PC-3 (cell line): ENCODE results near the gene OPRL1. TPM values are rescaled to one million over a fixed set of nuclear protein-coding genes. Genes with fewer than 3 reads are reported as not detected.

Source experiments
- ATAC-seq: fragments of 200-7000 bp; cut with Tn5 transposase; 2 replicates; pipeline ENCODE4 v1.9.1; 2020; ENCODE audit warnings: mild to moderate bottlenecking, moderate library complexity
- BruUV-seq: library from RNA; stranded (reverse); fragments of 400-500 nt; replicated peaks from 2 replicates; lab custom pipeline; 2021; lab: Mats Ljungman, UMichigan
- CTCF ChIA-PET: fragments of 300-600 bp; sonication (Branson Sonifier 250); formaldehyde crosslinking; loops from one replicate; lab custom pipeline; 2022; ENCODE audit warnings: antibody characterized with exemption; lab: Charles Lee
- POLR2A ChIA-PET: fragments of 300-600 bp; sonication (Branson Sonifier 250); formaldehyde crosslinking; loops from one replicate; lab custom pipeline; 2022; ENCODE audit warnings: antibody characterized with exemption; ENCODE audit not compliant: unreplicated experiment; lab: Charles Lee
- DNase-seq: peaks from one replicate; pipeline ENCODE4 v3.0.0-alpha.2; 2015
- H2AFZ ChIP-seq: fragments of 300-600 bp; sonication (generic); 2 replicates; pipeline ENCODE4 v1.6.0; 2016; ENCODE audit warnings: antibody characterized with exemption, low read length
- H3F3A ChIP-seq: fragments of 300-600 bp; sonication (generic); one replicate; pipeline ENCODE4 v1.6.0; 2017; ENCODE audit warnings: antibody characterized with exemption, low read length, control low read depth, mild to moderate bottlenecking; ENCODE audit not compliant: unreplicated experiment
- H3K27ac ChIP-seq: fragments of 300-600 bp; sonication (generic); 2 replicates; pipeline ENCODE4 v1.5.1; 2016; ENCODE audit warnings: mild to moderate bottlenecking, low read length
- H3K27me3 ChIP-seq: fragments of 300-600 bp; sonication (generic); 2 replicates; pipeline ENCODE4 v1.6.1; 2016; ENCODE audit warnings: low read length, mixed read lengths
- H3K36me3 ChIP-seq: fragments of 300-600 bp; sonication (generic); 2 replicates; pipeline ENCODE4 v1.6.1; 2016; ENCODE audit warnings: low read depth, mixed run types, low read length, mixed read lengths
- H3K4me1 ChIP-seq: fragments of 300-600 bp; sonication (generic); 2 replicates; pipeline ENCODE4 v1.5.1; 2016; ENCODE audit warnings: low read length; ENCODE audit not compliant: insufficient read depth
- H3K4me2 ChIP-seq: fragments of 300-600 bp; sonication (generic); 2 replicates; pipeline ENCODE4 v1.6.0; 2016; ENCODE audit warnings: low read length
- H3K4me3 ChIP-seq: fragments of 300-600 bp; sonication (generic); 2 replicates; pipeline ENCODE4 v1.5.1; 2016; ENCODE audit warnings: mild to moderate bottlenecking, low read length, mixed read lengths
- H3K79me2 ChIP-seq: fragments of 300-600 bp; sonication (generic); 2 replicates; pipeline ENCODE4 v1.6.1; 2017; ENCODE audit warnings: low read length, mixed read lengths
- H3K9ac ChIP-seq: fragments of 300-600 bp; sonication (generic); 2 replicates; pipeline ENCODE4 v1.6.0; 2016; ENCODE audit warnings: mild to moderate bottlenecking, low read length
- H3K9me2 ChIP-seq: fragments of 300-600 bp; sonication (generic); replicated peaks from 2 replicates; pipeline ENCODE4 v1.6.1; 2016; ENCODE audit warnings: mixed run types, low read length, mixed read lengths
- H3K9me3 ChIP-seq: fragments of 300-600 bp; sonication (generic); 2 replicates; pipeline ENCODE4 v1.6.1; 2016; ENCODE audit warnings: low read length, mixed read lengths
- H4K20me1 ChIP-seq: fragments of 300-600 bp; sonication (generic); 2 replicates; pipeline ENCODE4 v1.6.1; 2016; ENCODE audit warnings: low read length, mixed read lengths
- EZH2 ChIP-seq: fragments of 300-600 bp; sonication (generic); IDR thresholded peaks from one replicate; pipeline ENCODE4 v1.6.1; 2017; ENCODE audit warnings: antibody characterized with exemption, mild to moderate bottlenecking, low read length; ENCODE audit not compliant: unreplicated experiment
- EZH2phosphoT487 ChIP-seq: fragments of 300-600 bp; sonication (generic); IDR thresholded peaks from 2 replicates; pipeline ENCODE4 v1.6.1; 2018; ENCODE audit warnings: mild to moderate bottlenecking, antibody characterized with exemption, low read length, borderline replicate concordance
- intact Hi-C: fragments of 100-400 bp; cut with micrococcal nuclease; formaldehyde crosslinking; loops from 2 replicates; pipeline ENCODE4 v1.9.0; 2023
- total RNA-seq: library from RNA; depleted of rRNA; stranded (reverse); fragments of >200 nt; gene quantifications from 2 replicates; pipeline ENCODE4 v1.2.3, GENCODE V29; 2014
- TF ChIP-seq, protein P1 (sequence below): fragments of 300-600 bp; sonication (generic); conservative IDR thresholded peaks from 2 replicates; pipeline ENCODE4 v1.5.1; 2017; ENCODE audit warnings: antibody characterized with exemption, low read depth, mild to moderate bottlenecking, low read length

Gene OPRL1
- total RNA-seq, 1 experiment from 2014 or later: 5.6 TPM

DNA sequence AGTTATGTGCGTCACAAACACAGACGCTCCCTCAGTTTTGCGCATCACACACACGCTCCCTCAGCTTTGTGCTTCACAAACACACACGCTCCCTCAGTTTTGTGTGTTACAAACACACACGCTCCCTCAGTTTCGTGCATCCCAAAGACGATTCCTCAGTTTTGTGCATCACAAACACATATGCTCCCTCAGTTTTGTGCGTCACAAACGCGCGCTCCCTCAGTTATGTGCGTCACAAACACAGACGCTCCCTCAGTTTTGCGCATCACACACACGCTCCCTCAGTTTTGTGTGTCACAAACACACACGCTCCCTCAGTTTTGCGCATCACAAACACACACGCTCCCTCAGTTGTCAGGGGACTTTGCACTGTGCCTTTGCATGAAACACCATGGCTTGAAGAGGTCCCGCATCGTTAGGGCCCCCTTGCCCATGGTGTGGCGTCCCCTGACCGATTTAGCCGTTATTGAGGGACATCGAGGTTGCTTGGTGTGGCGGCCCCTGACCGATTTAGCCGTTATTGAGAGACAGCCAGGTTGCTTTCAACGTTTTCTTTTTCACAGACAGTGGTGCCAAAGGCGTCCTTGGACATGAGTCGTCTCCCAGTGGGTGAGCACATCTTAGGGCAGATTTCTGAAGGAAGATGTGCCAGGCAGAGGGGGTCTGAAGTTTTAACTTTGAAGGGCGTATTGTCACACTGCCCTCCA lies 56.3 kb downstream of the OPRL1 start:
- Histone ChIP-seq H3K9ac (no peak overlapping the region), H3K36me3 (no peaks in the 10 kb centered on the region), H3K9me3 (no peaks in the 10 kb centered on the region), H3K27ac (no peak overlapping the region), H3K27me3 (no peaks in the 10 kb centered on the region), H3K4me3 (no peak overlapping the region), H3K4me1 (no peaks in the 10 kb centered on the region), H2AFZ (no peak overlapping the region), H3K79me2 (no peaks in the 10 kb centered on the region), H3K9me2 (no peaks in the 10 kb centered on the region), H3F3A (no peaks in the 10 kb centered on the region), H3K4me2 (no peak overlapping the region), H4K20me1 (no peaks in the 10 kb centered on the region)
- BruUV-seq: no TSS peak
- TF ChIP-seq, protein P1, sequence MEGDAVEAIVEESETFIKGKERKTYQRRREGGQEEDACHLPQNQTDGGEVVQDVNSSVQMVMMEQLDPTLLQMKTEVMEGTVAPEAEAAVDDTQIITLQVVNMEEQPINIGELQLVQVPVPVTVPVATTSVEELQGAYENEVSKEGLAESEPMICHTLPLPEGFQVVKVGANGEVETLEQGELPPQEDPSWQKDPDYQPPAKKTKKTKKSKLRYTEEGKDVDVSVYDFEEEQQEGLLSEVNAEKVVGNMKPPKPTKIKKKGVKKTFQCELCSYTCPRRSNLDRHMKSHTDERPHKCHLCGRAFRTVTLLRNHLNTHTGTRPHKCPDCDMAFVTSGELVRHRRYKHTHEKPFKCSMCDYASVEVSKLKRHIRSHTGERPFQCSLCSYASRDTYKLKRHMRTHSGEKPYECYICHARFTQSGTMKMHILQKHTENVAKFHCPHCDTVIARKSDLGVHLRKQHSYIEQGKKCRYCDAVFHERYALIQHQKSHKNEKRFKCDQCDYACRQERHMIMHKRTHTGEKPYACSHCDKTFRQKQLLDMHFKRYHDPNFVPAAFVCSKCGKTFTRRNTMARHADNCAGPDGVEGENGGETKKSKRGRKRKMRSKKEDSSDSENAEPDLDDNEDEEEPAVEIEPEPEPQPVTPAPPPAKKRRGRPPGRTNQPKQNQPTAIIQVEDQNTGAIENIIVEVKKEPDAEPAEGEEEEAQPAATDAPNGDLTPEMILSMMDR: no peak
- TF ChIP-seq EZH2phosphoT487: no peak
- no peak for TF ChIP-seq EZH2
- ChIA-PET POLR2A (no interaction called here), CTCF (no interaction called here)
- intact Hi-C loops: no loop called here
- DNase-seq (no peak), ATAC-seq (no peak)

DNA sequence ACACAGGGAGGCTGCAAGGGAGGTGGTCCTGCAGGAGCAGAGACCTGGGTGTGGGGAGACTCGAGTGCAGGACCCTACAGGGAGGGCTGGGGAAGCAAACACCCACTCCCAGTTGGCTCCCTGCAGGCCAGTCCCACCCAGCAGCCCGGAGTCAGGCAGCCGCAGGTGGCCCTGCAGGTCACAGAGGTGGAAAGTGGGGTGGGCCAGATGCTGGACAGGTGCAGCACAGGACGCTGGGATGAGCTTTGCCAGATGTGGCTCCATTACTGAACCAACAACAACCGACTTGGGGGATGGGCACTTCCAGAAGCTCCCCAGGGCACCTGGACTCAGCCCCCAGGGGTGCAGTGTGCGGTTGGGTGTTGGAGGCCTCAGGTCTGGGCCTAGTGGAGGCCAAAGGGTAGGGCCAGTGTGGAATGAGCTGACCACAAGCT lies 57.7 kb downstream of the OPRL1 start:
- Histone ChIP-seq H3F3A (no peaks in the 10 kb centered on the region), H3K4me3 (no peak overlapping the region), H3K9ac (no peak overlapping the region), H3K79me2 (no peaks in the 10 kb centered on the region), H3K9me3 (no peaks in the 10 kb centered on the region), H3K4me2 (no peak overlapping the region), H3K9me2 (no peaks in the 10 kb centered on the region), H4K20me1 (no peaks in the 10 kb centered on the region), H2AFZ (no peak overlapping the region), H3K36me3 (no peaks in the 10 kb centered on the region), H3K4me1 (0 out of 2 replicates have a peak, but pooled peaks cover 4% of the 10 kb centered on the region), H3K27ac (no peak overlapping the region), H3K27me3 (no peaks in the 10 kb centered on the region)
- TF ChIP-seq EZH2phosphoT487 (no peak), EZH2 (no peak)
- TF ChIP-seq, protein P1: no peak
- intact Hi-C loops: no loop called here
- DNase-seq (no peak), ATAC-seq (no peak)
- CTCF ChIA-PET: no interaction called here
- no TSS peak for BruUV-seq
- POLR2A ChIA-PET: no interaction called here

DNA sequence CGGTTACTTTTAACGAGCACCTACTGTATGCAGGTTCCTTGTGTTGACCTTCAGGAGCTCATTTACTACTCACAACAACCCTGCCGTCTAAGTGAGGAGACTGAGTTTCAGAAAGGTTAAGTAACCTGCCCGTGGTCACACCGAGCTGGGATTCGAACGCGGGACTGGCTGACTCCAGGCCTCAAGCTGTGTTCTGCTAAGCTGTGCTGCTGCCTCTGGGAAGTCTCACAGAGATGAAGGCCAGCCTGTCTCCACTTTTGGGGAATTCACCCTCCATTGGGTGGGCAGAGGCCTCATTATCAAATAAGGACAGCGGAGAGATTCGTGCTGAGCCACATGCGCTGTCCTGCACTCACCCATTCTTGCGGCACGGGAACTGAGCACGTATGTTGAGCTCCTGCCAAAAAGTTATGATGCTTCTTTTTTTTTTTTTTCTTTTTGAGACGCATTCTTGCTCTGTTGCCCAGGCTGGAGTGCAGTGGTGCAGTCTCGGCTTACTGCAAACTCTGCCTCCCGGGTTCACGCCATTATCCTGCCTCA lies 58.5 kb downstream of the OPRL1 start:
- no peak overlapping the region for H3K9ac ChIP-seq
- TF ChIP-seq EZH2phosphoT487 (no peak), EZH2 (no peak)
- TF ChIP-seq, protein P1: no peak
- H3K4me2 ChIP-seq: no peak overlapping the region
- BruUV-seq: no TSS peak
- no peaks in the 10 kb centered on the region for H3K79me2 ChIP-seq
- no peaks in the 10 kb centered on the region for H3K9me3 ChIP-seq
- no peak for DNase-seq
- intact Hi-C loops: no loop called here
- no peaks in the 10 kb centered on the region for H3K9me2 ChIP-seq
- no peaks in the 10 kb centered on the region for H4K20me1 ChIP-seq
- no peak overlapping the region for H3K4me3 ChIP-seq
- H2AFZ ChIP-seq: no peak overlapping the region
- CTCF ChIA-PET: no interaction called here
- H3K36me3 ChIP-seq: no peaks in the 10 kb centered on the region
- POLR2A ChIA-PET: no interaction called here
- ATAC-seq: no peak
- H3K27ac ChIP-seq: no peak overlapping the region
- 0 out of 2 replicates have a peak, but pooled peaks cover 9% of the 10 kb centered on the region for H3K4me1 ChIP-seq
- no peaks in the 10 kb centered on the region for H3F3A ChIP-seq
- H3K27me3 ChIP-seq: no peaks in the 10 kb centered on the region
